IPS-15b (cell line): Measurements from ENCODE around the gene PTER.

ENCODE experiments used
- H3K27me3 ChIP-seq: one replicate; pipeline ENCODE4 v1.6.1; 2013; ENCODE audit warnings: low read length; ENCODE audit not compliant: control insufficient read depth, insufficient read depth
- H3K36me3 ChIP-seq: one replicate; pipeline ENCODE4 v1.6.1; 2013; ENCODE audit warnings: low read length; ENCODE audit not compliant: control insufficient read depth, insufficient read depth
- H3K4me1 ChIP-seq: one replicate; pipeline ENCODE4 v1.6.1; 2013; ENCODE audit warnings: mild to moderate bottlenecking, low read length; ENCODE audit not compliant: control insufficient read depth, insufficient read depth
- H3K4me3 ChIP-seq: one replicate; pipeline ENCODE4 v1.5.1; 2013; ENCODE audit warnings: low read depth, low read length
- H3K9ac ChIP-seq: one replicate; pipeline ENCODE4 v1.6.1; 2013; ENCODE audit warnings: low read depth, mild to moderate bottlenecking, low read length
- H3K9me3 ChIP-seq: one replicate; pipeline ENCODE4 v1.6.1; 2013; ENCODE audit warnings: mild to moderate bottlenecking, low read length; ENCODE audit not compliant: control insufficient read depth, insufficient read depth

Gene PTER

GRCh38 chr10:16477757-16478156 is 40.9 kb downstream of the PTER start:
- H3K4me1 ChIP-seq, result no peaks in the 10 kb centered on the region
- H3K9me3 ChIP-seq, result no peaks in the 10 kb centered on the region
- no peaks in the 10 kb centered on the region for H3K27me3 ChIP-seq
- H3K4me3 ChIP-seq, result no peak overlapping the region
- no peak overlapping the region for H3K9ac ChIP-seq
- H3K36me3 ChIP-seq, result no peaks in the 10 kb centered on the region

GRCh38 chr10:16478801-16479200 is 42.0 kb downstream of the PTER start:
- no peaks in the 10 kb centered on the region for H3K27me3 ChIP-seq
- H3K36me3 ChIP-seq, result no peaks in the 10 kb centered on the region
- no peaks in the 10 kb centered on the region for H3K4me1 ChIP-seq
- no peaks in the 10 kb centered on the region for H3K9me3 ChIP-seq
- no peak overlapping the region for H3K4me3 ChIP-seq
- H3K9ac ChIP-seq, result no peak overlapping the region

GRCh38 chr10:16481052-16481728 is 44.4 kb downstream of the PTER start:
- H3K4me1 ChIP-seq, result no peaks in the 10 kb centered on the region
- no peaks in the 10 kb centered on the region for H3K27me3 ChIP-seq
- no peak overlapping the region for H3K4me3 ChIP-seq
- H3K9ac ChIP-seq, result no peak overlapping the region
- no peaks in the 10 kb centered on the region for H3K36me3 ChIP-seq
- no peaks in the 10 kb centered on the region for H3K9me3 ChIP-seq

- Histone ChIP-seq H3K9ac (no peak overlapping the region), H3K4me1 (no peaks in the 10 kb centered on the region), H3K27me3 (no peaks in the 10 kb centered on the region)
Measured at GRCh38 chr10:16483241-16483917, 46.6 kb downstream of the PTER start.

GRCh38 chr10:16490511-16490910 is 53.7 kb downstream of the PTER start:
- H3K9me3 ChIP-seq, result no peaks in the 10 kb centered on the region
- H3K9ac ChIP-seq, result no peak overlapping the region
- H3K36me3 ChIP-seq, result no peaks in the 10 kb centered on the region
- no peaks in the 10 kb centered on the region for H3K27me3 ChIP-seq
- H3K4me3 ChIP-seq, result no peak overlapping the region
- peaks cover 3% of the 10 kb centered on the region for H3K4me1 ChIP-seq

More at GRCh38 chr10:16483241-16483917, 46.6 kb downstream of the PTER start:
- H3K36me3 ChIP-seq, result no peaks in the 10 kb centered on the region
- no peak overlapping the region for H3K4me3 ChIP-seq
- no peaks in the 10 kb centered on the region for H3K9me3 ChIP-seq

- peaks cover 3% of the 10 kb centered on the region for H3K4me1 ChIP-seq
- no peak overlapping the region for H3K9ac ChIP-seq
- H3K27me3 ChIP-seq, result no peaks in the 10 kb centered on the region
- no peak overlapping the region for H3K4me3 ChIP-seq
- H3K36me3 ChIP-seq, result no peaks in the 10 kb centered on the region
- H3K9me3 ChIP-seq, result no peaks in the 10 kb centered on the region
Measured at GRCh38 chr10:16491933-16492332, 55.1 kb downstream of the PTER start.

- Histone ChIP-seq H3K36me3 (no peaks in the 10 kb centered on the region), H3K9me3 (no peaks in the 10 kb centered on the region), H3K4me1 (peaks cover 3% of the 10 kb centered on the region), H3K27me3 (no peaks in the 10 kb centered on the region), H3K9ac (no peak overlapping the region), H3K4me3 (no peak overlapping the region)
Measured at GRCh38 chr10:16493884-16494536, 57.2 kb downstream of the PTER start.

GRCh38 chr10:16497911-16498310 is 61.1 kb downstream of the PTER start:
- Histone ChIP-seq H3K9me3 (no peaks in the 10 kb centered on the region), H3K4me1 (no peaks in the 10 kb centered on the region), H3K4me3 (no peak overlapping the region), H3K36me3 (no peaks in the 10 kb centered on the region), H3K27me3 (no peaks in the 10 kb centered on the region), H3K9ac (no peak overlapping the region)

- Histone ChIP-seq H3K9ac (no peak overlapping the region), H3K27me3 (no peaks in the 10 kb centered on the region), H3K36me3 (no peaks in the 10 kb centered on the region), H3K4me1 (no peaks in the 10 kb centered on the region), H3K9me3 (no peaks in the 10 kb centered on the region), H3K4me3 (no peak overlapping the region)
Measured at GRCh38 chr10:16505161-16505560, 68.4 kb downstream of the PTER start.

- Histone ChIP-seq H3K27me3 (no peaks in the 10 kb centered on the region), H3K4me1 (no peaks in the 10 kb centered on the region), H3K4me3 (no peak overlapping the region), H3K9me3 (no peaks in the 10 kb centered on the region), H3K9ac (no peak overlapping the region), H3K36me3 (no peaks in the 10 kb centered on the region)
Measured at GRCh38 chr10:16509996-16510395, 73.2 kb downstream of the PTER start.

- Histone ChIP-seq H3K4me3 (no peak overlapping the region), H3K9ac (no peak overlapping the region), H3K36me3 (no peaks in the 10 kb centered on the region), H3K27me3 (no peaks in the 10 kb centered on the region), H3K4me1 (no peaks in the 10 kb centered on the region), H3K9me3 (no peaks in the 10 kb centered on the region)
Measured at GRCh38 chr10:16510843-16511242, 74.0 kb downstream of the PTER start.

GRCh38 chr10:16518822-16519221 is 82.0 kb downstream of the PTER start:
- Histone ChIP-seq H3K4me1 (peaks cover 7% of the 10 kb centered on the region), H3K36me3 (no peaks in the 10 kb centered on the region), H3K9me3 (no peaks in the 10 kb centered on the region), H3K4me3 (peak overlapping the region; percentile 79), H3K9ac (no peak overlapping the region), H3K27me3 (peaks cover 40% of the 10 kb centered on the region)
